GM18517 (cell line): ENCODE data around the gene CORIN.
"Not testable (repeated sequence)": the region's sequence is repeated elsewhere in the genome, so short reads cannot be mapped to it uniquely, and the experiment has no call there.

Experiments
- ATAC-seq: cut with Tn5 transposase; IDR thresholded peaks from one replicate; pipeline ENCODE4 v1.9.1; 2021; ENCODE audit warnings: mild to moderate bottlenecking, moderate library complexity; ENCODE audit not compliant: unreplicated experiment

CORIN gene

GRCh38 chr4:47572981-47573380 lies 264.9 kb downstream of the CORIN start:
- ATAC-seq, result no peak

DNA sequence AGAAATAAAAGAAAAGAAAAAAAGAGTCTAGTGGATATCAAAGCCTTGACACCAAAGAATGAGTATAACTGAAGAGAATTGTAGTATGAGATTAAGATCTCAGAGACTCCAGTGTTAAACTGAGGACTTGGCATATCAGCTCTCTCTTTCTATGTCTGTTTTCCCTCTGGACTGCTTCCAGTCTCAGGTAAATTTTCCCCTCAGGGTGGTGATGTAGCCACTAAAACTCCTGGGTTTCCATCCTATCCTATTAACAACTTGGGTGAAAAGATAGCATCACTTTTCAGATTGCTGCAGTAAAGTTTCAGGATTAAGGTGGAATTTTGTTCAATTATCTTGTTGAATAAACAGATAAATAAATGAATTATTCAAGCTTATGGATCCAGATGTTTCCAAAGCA lies 267.1 kb downstream of the CORIN start:
- no peak for ATAC-seq

DNA sequence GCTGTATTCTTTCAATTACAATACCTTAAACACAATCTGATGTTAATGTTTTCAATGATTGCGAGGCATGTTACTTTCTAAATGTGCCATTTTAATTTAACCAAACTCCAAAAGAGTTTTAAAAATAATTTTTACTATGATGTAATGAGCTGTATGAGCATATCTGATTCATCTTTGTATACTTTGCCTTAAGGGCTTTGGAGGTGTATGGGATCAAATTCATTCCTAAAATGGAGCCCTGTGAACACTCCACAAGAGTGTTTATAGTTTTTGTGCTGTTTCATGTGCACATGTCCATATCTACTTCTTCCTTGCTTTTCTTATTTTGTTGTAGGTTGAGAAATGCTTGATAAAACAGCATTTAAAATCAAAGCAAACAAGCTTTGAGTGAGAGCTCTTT lies 270.4 kb downstream of the CORIN start:
- no peak for ATAC-seq

DNA sequence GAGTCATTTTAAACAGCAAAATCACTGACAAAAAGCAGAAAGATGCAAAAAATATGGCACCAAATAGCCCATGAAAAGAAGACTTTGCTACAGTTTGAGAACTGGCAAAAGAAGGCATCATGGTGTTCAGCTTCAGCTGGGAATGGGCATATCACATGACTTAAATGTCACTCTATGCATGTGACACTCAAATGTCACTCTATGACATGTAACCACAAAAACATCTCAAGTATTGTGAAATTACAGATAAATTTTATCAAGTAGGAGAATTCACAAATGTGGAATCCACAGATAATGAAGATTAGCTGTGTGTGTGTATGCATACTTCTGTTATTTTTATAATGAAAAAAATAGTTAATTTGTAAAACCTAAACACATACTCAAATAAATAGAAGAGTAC lies 270.9 kb downstream of the CORIN start:
- ATAC-seq, result no peak

- no peak for ATAC-seq
Observed at GRCh38 chr4:47566566-47566965, 271.3 kb downstream of the CORIN start.

- no peak for ATAC-seq
Observed at GRCh38 chr4:47562297-47562696, 275.6 kb downstream of the CORIN start.

- ATAC-seq, result no peak
Observed at GRCh38 chr4:47561331-47561730, 276.5 kb downstream of the CORIN start.

DNA sequence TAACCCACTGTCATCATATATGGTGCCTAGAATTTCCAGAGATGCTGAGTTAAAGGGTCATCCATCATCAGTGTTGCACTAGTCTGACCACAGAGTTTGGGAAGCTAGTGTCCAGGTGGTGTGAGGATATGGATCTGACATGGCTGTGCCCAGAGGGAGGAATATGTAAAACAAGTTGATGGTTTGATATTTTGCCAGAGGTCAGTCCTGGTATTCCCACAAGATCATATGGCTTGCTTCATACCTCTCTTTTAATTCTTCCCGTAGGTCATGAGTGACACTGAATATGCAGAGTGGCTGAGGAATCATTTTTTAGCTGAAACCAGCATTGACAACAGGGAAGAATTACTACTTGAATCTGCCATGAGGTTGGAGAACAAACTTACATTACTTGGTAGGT lies 277.2 kb downstream of the CORIN start:
- no peak for ATAC-seq

GRCh38 chr4:47557255-47557654 lies 280.6 kb downstream of the CORIN start:
- ATAC-seq, result no peak

DNA sequence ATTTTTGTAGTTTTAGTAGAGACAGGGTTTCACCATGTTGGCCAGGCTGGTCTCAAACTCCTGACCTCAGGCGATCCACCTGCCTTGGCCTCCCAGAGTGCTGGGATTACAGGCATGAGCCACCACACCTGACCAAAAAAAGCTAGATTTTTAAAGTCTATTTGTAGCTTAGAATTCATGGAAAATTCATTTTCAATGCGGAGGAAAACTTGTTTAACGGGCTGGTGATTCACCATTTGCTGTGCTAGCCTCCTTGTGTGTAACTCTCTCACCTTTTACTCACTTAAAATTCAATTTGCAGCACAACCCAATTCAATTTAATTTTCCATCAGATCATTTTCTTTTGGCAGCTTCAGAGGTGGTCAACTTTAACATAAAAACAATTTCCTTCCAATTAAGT lies 281.9 kb downstream of the CORIN start:
- not testable (repeated sequence) for ATAC-seq

DNA sequence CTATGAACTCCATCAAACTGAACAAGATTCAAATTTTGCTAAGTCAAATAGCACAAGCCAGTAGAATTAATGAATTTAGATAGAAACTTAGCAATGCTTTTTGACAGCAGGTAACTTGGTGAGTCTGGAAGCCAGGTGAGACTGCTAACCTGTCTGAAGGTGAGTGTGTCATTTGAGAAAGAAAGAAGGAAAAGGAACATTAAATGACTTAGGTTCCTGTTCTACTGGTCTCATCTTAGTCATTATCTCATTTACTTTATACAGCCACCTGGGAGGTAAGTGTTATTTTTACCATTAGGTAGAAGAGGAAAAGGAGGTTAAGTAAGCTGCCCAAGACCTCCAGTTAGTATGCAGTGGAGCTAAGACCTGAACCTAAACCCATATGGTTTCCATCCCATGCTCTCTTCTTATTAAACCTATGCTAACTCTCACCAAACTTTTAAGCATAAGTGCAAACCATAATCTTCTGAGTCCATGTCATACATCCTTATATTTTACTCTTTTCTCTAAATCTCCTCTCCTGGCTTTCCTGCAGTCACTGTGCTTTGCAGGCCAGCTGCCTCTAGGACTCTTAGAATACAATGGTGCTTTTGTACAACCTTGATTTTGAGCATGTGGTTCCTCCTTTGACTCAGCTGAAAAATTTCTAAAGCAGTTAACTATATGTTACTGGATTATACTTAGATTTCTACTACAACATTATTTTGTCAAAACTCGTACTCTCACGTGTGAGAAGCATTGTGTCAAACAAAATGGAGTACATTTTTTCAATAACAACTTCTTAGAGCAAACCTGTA lies 284.3 kb downstream of the CORIN start:
- no peak for ATAC-seq

DNA sequence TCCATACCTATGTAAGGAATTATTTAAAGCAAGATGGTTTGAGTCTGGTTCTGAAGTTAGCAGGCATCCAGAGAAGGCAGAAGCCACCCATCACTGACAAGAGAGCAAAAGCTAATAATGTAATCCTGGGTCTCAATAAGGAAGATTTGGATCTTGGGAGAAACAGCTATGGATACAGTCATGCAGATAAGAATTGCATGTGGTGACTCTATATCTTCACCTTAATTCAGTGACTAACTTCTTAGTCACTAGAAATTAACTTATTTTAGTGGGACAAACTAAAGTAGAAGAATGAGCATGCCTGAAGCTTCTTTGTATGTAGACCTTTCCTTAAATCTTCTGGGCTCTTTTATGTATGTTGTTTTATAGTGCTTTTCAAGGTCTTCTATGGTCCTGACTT lies 286.2 kb downstream of the CORIN start:
- ATAC-seq, result no peak

- no peak for ATAC-seq
Observed at GRCh38 chr4:47550899-47551548, 286.8 kb downstream of the CORIN start.

DNA sequence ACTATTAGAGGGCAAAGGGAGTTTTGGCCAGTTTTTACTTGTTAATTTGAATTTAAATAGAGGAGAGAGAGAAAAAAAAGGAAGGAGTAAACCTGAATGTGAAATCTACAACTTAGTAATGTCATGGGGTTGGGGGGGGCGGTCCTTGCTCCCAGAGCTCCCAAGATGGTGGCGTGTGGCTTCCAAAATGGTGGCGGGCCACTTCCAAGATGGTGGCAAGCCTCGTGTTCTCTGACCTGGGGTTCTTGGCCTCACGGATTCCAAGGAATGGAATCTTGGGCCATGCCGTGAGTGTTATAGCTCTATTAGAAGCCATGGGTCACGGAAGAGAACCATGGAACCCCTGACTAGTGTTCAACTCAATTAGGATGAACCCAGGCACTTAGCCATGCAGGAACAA lies 287.5 kb downstream of the CORIN start:
- not testable (repeated sequence) for ATAC-seq
